GM10847 (cell line): ENCODE measurements around the gene SELPLG.

Experiments used
- POLR2A ChIP-seq: IDR thresholded peaks from 2 replicates; pipeline ENCODE4 v1.6.1; 2011; ENCODE audit not compliant: insufficient read length; ENCODE audit errors: extremely low read depth

SELPLG gene

GRCh38 chr12:108630481-108631207, 3.0 kb downstream of the SELPLG start:
- no peak for TF ChIP-seq POLR2A

GRCh38 chr12:108629824-108630476, 3.7 kb downstream of the SELPLG start:
- TF ChIP-seq POLR2A: no peak

GRCh38 chr12:108629151-108629550, 4.5 kb downstream of the SELPLG start:
- no peak for TF ChIP-seq POLR2A

- no peak for TF ChIP-seq POLR2A
Observed at GRCh38 chr12:108627134-108627920, 6.4 kb downstream of the SELPLG start.

GRCh38 chr12:108625228-108625627, 8.5 kb downstream of the SELPLG start:
- TF ChIP-seq POLR2A: no peak

- no peak for TF ChIP-seq POLR2A
Observed at GRCh38 chr12:108623577-108623976, 10.1 kb downstream of the SELPLG start.

- no peak for TF ChIP-seq POLR2A
Observed at GRCh38 chr12:108622921-108623514, 10.7 kb downstream of the SELPLG start.

- TF ChIP-seq POLR2A: no peak
Observed at GRCh38 chr12:108622421-108622820, 11.3 kb downstream of the SELPLG start.

- no peak for TF ChIP-seq POLR2A
Observed at GRCh38 chr12:108621161-108621560, 12.5 kb downstream of the SELPLG start.

GRCh38 chr12:108620236-108620879, 13.3 kb downstream of the SELPLG start:
- no peak for TF ChIP-seq POLR2A

- no peak for TF ChIP-seq POLR2A
Observed at GRCh38 chr12:108619369-108620160, 14.1 kb downstream of the SELPLG start.

GRCh38 chr12:108618079-108618952, 15.4 kb downstream of the SELPLG start:
- no peak for TF ChIP-seq POLR2A

- TF ChIP-seq POLR2A: no peak
Observed at GRCh38 chr12:108616941-108617858, 16.5 kb downstream of the SELPLG start.

GRCh38 chr12:108616359-108616758, 17.3 kb downstream of the SELPLG start:
- TF ChIP-seq POLR2A: no peak
